Measurements from ENCODE around the gene WAPL. TPM values are rescaled to one million over a fixed set of nuclear protein-coding genes. Genes with fewer than 3 reads are reported as not detected.

WAPL gene
- total and polyA plus RNA-seq, 2 of the 13 experiments (the other 11 are each of a cell fraction or from before 2014, with no cell fraction given): 13.2 to 43.5 TPM

DNA sequence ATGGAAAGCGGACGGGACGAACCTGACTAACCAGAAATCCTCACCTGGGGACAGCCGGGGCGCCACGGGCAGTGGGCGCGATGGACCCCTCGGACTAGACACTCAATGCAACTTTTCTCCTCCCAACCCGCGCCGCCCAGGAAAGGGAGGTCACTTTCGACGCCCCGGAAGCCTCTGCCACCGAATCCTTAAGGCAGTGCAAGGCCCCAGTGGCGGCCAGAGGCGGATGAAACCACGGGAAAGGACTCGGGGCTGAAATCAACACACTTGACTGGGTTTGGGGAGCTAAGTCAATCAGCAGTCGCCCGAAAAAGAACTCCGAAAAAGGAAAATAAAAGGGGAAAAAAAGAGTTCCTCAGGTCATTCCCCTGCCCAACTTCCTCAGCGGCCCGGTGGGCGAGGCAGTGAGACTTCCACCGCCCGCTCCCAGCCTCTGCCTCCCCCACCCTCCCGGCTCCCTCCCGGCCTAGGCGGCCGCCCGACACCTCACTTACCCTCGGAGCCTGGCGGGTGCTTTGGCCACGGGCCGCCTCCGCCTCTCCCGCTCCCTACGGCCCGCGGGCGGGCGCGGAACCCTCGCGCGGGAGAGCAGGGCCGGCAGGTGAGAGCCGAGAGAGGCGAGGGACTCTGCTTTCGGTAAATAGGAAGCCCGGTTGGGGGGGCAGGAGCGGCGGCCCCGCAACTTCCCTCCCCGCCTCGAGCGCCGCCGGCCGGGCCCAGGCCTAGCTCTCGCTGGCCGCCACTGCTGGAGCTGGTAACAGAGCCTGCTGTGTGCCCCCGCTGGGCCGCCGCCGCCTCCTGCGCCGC lies 518 bp downstream of the WAPL start (continued):
- TF ChIP-seq ZNF674 (CRISPR knock-in tag; IDR thresholded peaks at IDR 0.05; ENCODE audit: low read depth): no peak
- peak; percentile 80; the same call in 1 of the 2 replicates for TF ChIP-seq KMT2A (CRISPR knock-in tag; IDR thresholded peaks at IDR 0.05)
- TF ChIP-seq, protein P1, sequence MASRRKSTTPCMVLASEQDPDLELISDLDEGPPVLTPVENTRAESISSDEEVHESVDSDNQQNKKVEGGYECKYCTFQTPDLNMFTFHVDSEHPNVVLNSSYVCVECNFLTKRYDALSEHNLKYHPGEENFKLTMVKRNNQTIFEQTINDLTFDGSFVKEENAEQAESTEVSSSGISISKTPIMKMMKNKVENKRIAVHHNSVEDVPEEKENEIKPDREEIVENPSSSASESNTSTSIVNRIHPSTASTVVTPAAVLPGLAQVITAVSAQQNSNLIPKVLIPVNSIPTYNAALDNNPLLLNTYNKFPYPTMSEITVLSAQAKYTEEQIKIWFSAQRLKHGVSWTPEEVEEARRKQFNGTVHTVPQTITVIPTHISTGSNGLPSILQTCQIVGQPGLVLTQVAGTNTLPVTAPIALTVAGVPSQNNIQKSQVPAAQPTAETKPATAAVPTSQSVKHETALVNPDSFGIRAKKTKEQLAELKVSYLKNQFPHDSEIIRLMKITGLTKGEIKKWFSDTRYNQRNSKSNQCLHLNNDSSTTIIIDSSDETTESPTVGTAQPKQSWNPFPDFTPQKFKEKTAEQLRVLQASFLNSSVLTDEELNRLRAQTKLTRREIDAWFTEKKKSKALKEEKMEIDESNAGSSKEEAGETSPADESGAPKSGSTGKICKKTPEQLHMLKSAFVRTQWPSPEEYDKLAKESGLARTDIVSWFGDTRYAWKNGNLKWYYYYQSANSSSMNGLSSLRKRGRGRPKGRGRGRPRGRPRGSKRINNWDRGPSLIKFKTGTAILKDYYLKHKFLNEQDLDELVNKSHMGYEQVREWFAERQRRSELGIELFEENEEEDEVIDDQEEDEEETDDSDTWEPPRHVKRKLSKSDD (CRISPR knock-in tag; IDR thresholded peaks at IDR 0.05; ENCODE audit: low read depth): no peak
- no peak for TF ChIP-seq ZNF326 (CRISPR knock-in tag; IDR thresholded peaks at IDR 0.05; ENCODE audit: borderline replicate concordance)
- TF ChIP-seq MAFK (conservative IDR thresholded peaks at IDR 0.05 in 1 of 2, IDR thresholded peaks at IDR 0.05 in 1 of 2; ENCODE audit: low read length in 2 of 2): no peak
- TF ChIP-seq ZNF564 (CRISPR knock-in tag; IDR thresholded peaks at IDR 0.05): no peak; the same call in 1 of the 2 replicates
- TF ChIP-seq ZNF124 (CRISPR knock-in tag; IDR thresholded peaks at IDR 0.05): peak; percentile 47; the same call in 1 of the 2 replicates
- no peak for TF ChIP-seq TEAD3 (CRISPR knock-in tag; optimal IDR thresholded peaks at IDR 0.05; ENCODE audit: borderline replicate concordance)
- no peak for TF ChIP-seq ZNF180 (CRISPR knock-in tag; IDR thresholded peaks at IDR 0.05; ENCODE audit: borderline replicate concordance, low read depth)
- TF ChIP-seq ZNF660 (CRISPR knock-in tag; IDR thresholded peaks at IDR 0.05; ENCODE audit: borderline replicate concordance, low read depth): no peak
- TF ChIP-seq NR2F6 (IDR thresholded peaks at IDR 0.05): no peak
- peak; percentile 45; the same call in 1 of the 2 replicates for TF ChIP-seq NR2F6 (CRISPR knock-in tag; IDR thresholded peaks at IDR 0.05)
- TF ChIP-seq TRIM24 (CRISPR knock-in tag; IDR thresholded peaks at IDR 0.05): no peak
- TF ChIP-seq ZNF572 (CRISPR knock-in tag; IDR thresholded peaks at IDR 0.05): no peak
- no peak for TF ChIP-seq KDM5A (IDR thresholded peaks at IDR 0.05; ENCODE audit: borderline replicate concordance, low read length)
- TF ChIP-seq KLF6 (CRISPR knock-in tag; IDR thresholded peaks at IDR 0.05): no peak
- TF ChIP-seq ZNF737 (CRISPR knock-in tag; IDR thresholded peaks at IDR 0.05; ENCODE audit: borderline replicate concordance): no peak
- TF ChIP-seq, protein P2, sequence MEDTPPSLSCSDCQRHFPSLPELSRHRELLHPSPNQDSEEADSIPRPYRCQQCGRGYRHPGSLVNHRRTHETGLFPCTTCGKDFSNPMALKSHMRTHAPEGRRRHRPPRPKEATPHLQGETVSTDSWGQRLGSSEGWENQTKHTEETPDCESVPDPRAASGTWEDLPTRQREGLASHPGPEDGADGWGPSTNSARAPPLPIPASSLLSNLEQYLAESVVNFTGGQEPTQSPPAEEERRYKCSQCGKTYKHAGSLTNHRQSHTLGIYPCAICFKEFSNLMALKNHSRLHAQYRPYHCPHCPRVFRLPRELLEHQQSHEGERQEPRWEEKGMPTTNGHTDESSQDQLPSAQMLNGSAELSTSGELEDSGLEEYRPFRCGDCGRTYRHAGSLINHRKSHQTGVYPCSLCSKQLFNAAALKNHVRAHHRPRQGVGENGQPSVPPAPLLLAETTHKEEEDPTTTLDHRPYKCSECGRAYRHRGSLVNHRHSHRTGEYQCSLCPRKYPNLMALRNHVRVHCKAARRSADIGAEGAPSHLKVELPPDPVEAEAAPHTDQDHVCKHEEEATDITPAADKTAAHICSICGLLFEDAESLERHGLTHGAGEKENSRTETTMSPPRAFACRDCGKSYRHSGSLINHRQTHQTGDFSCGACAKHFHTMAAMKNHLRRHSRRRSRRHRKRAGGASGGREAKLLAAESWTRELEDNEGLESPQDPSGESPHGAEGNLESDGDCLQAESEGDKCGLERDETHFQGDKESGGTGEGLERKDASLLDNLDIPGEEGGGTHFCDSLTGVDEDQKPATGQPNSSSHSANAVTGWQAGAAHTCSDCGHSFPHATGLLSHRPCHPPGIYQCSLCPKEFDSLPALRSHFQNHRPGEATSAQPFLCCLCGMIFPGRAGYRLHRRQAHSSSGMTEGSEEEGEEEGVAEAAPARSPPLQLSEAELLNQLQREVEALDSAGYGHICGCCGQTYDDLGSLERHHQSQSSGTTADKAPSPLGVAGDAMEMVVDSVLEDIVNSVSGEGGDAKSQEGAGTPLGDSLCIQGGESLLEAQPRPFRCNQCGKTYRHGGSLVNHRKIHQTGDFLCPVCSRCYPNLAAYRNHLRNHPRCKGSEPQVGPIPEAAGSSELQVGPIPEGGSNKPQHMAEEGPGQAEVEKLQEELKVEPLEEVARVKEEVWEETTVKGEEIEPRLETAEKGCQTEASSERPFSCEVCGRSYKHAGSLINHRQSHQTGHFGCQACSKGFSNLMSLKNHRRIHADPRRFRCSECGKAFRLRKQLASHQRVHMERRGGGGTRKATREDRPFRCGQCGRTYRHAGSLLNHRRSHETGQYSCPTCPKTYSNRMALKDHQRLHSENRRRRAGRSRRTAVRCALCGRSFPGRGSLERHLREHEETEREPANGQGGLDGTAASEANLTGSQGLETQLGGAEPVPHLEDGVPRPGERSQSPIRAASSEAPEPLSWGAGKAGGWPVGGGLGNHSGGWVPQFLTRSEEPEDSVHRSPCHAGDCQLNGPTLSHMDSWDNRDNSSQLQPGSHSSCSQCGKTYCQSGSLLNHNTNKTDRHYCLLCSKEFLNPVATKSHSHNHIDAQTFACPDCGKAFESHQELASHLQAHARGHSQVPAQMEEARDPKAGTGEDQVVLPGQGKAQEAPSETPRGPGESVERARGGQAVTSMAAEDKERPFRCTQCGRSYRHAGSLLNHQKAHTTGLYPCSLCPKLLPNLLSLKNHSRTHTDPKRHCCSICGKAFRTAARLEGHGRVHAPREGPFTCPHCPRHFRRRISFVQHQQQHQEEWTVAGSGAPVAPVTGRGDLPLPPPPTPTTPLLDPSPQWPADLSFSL (CRISPR knock-in tag; IDR thresholded peaks at IDR 0.05): no peak
- no peak for TF ChIP-seq SMC3 (IDR thresholded peaks at IDR 0.05; ENCODE audit: low read length)
- no peak for TF ChIP-seq ZNF30 (CRISPR knock-in tag; IDR thresholded peaks at IDR 0.05)
- no peak for TF ChIP-seq ZNF44 (CRISPR knock-in tag; IDR thresholded peaks at IDR 0.05)
- no peak for TF ChIP-seq ZNF432 (CRISPR knock-in tag; IDR thresholded peaks at IDR 0.05; ENCODE audit: borderline replicate concordance)
- no peak for TF ChIP-seq ZNF782 (CRISPR knock-in tag; IDR thresholded peaks at IDR 0.05; ENCODE audit: borderline replicate concordance)
